HL-60 (cell line): ENCODE results near the gene OR2A42.

Experiments used
- CTCF ChIP-seq: IDR thresholded peaks from one replicate; pipeline ENCODE4 v1.5.1; 2011; ENCODE audit warnings: low read length, control low read depth, inconsistent platforms; ENCODE audit not compliant: insufficient read depth
- POLR2AphosphoS5 ChIP-seq: IDR thresholded peaks from 2 replicates; pipeline ENCODE4 v1.6.1; 2012; ENCODE audit warnings: low read depth

DNA sequence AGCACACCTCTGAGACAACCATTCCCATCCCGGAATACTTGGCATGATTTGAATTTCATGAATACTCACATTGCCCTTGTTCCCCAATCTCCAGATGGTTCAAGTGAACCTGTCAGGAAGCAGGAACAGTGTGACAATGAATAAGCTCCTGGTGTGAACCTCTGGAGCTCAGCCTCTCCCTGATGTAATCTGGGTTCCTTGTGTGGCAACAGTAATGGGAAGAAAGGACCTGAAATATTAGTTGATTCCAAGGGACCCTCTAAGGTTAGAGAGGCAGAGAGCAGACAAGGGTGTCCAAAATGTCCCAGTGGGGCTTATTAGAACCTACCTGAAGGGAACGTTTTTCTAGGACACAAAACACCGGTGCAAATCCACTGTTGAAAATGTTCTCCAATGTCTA is 16.7 kb upstream of the OR2A42 start:
- TF ChIP-seq CTCF = no peak
- TF ChIP-seq POLR2AphosphoS5 = no peak
